ENCODE data around the gene PACS2.

Gene PACS2

DNA sequence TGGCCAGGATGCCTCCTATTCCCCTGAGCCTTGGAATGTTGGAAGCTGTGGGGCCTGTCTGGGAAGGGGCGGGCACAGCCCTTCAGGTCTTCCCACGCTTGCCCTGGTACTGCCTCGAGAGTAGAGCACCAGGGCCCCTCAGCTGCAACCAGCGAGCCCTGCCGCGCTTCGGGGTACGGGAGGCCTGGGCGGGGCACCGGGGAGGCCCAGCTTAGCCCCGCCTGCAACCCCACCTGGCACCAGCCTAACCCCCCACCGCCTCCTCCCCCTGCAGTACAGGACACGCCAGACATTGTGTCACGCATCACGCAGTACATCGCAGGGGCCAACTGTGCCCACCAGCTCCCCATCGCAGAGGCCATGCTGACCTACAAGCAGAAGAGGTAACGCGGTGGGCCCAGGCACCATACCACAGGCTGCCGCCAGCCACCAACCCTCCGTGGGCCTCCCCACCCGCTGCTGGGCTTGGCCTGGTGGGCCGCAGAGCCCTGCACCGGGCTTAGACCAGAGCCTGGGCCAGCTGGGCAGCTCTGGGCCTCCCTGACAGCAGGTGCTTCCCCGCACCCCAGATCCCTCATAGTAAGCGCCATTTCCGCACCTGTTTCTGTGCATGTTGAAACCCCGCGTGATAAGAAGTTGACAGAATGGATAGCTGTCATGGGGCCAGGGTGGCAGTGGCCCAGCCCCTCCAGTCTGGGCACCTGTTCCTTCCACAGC is 70.2 kb downstream of the PACS2 start:
- DNase-seq (ENCODE audit: low read depth, low spot score): no peak

DNA sequence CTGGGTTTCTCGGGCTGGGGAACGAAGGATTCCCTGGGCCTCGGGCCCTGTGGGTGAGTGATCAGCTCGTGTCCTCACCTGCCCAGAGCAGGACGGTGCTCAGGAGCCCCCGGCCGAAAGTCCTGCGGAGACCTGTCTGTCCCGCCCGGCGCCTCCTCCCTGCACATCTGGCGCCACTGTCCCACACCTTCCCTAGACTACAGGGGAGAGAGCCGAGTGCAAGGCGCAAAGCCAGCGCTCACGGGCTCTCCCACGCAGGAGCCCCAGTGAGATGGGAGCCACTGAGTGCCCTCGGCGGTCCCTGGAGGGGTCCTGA is 70.7 kb downstream of the PACS2 start:
- no peak for DNase-seq (ENCODE audit: low read depth, low spot score)

DNA sequence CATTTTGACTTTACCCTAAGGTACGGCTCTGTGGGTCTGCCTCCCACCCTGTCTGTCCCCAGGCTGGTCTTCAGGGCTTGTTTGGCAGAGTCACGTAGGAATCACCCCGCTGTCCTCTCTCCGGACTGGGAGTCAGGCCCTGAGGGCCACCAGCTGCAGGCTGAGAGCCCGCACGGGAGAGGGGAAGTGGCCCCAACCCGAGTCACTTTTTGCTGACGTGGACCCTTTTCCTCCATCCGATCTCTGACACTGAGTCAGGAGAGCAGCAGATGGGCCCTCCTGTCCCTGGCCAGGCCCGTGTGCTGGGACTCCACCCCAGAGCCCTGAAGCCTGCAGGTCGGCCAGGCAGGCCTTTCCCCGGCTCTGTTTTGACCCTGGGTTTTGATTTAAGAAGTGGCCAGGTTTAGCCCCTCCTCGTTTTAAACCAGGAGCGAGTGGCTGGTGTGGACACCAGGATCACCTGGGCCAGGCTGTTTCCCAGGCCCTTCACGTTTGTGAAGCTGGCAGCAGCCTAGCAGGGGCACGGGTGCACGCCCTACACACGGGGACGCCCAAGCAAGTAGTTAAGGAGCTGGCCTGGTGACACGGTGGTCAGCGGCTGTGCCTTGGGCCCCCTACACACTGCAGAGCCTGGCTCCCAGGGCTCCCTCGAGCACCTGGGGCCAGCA is 71.3 kb downstream of the PACS2 start:
- DNase-seq (ENCODE audit: low read depth, low spot score): no peak

DNA sequence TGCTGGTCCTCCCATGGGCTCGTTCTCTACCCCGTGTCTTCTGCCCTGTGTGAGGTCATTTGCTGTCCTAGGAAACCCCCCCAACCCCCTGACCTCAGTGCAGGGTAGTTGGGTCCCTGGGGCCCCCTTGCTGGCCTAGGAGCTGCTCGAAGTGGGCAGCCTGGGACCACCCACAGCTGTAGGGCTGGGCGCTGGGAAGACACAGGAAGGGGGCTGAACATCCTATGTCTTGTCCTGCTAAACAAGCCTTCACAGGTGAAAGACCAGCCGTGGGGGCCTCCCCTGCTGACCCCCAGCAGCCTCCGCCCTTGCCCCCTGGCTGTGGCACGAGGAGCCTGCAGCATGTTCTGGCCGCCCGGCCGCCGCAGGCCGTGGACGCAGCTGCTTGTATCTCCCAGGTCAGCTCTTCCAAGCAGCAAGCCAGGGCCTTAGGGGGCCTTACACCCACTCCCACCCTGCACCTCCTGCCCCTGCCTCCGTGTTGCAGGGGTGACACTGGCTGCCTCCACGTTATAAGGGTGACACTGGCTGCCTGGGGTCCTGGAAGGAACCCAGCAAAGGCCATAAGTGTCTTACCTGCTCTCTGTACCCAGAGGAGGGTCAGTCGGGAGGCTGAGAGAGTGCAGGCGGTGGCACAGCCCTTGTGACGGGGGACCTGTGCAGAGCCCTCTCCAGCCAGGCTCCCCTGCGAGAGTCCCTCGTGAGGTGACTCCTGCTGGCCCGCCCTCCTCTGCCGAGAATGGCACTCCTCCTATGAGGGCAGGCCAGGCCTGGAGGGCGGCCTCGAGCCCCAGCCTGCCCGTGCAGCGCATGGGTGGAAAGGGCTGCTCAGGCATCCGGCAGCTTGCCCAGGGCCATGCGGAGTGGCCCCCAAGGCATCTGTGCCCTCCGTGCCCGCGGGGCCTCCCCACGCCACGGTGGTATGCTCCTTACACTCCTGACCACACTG is 72.3 kb downstream of the PACS2 start:
- DNase-seq (ENCODE audit: low read depth, low spot score): no peak

DNA sequence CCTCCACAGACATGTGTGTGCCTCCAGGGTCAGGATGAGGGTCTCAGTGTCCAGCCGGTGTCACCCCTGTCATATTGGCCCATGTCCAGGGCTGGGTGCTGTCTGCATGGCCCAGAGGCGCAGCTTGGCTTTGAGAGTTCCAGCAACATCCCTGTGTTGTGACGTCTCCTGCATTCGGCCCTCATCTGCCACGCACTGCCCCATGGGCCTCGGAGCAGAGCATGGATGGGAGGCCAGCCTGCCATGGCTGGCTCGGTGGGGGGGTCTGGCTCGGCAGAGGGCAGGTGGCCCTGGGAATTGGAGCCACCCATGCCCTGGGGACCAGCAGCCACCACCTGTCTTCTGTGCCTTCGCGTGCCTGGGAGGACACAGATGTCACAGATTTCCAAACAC is 73.0 kb downstream of the PACS2 start:
- DNase-seq (ENCODE audit: low read depth, low spot score): no peak

DNA sequence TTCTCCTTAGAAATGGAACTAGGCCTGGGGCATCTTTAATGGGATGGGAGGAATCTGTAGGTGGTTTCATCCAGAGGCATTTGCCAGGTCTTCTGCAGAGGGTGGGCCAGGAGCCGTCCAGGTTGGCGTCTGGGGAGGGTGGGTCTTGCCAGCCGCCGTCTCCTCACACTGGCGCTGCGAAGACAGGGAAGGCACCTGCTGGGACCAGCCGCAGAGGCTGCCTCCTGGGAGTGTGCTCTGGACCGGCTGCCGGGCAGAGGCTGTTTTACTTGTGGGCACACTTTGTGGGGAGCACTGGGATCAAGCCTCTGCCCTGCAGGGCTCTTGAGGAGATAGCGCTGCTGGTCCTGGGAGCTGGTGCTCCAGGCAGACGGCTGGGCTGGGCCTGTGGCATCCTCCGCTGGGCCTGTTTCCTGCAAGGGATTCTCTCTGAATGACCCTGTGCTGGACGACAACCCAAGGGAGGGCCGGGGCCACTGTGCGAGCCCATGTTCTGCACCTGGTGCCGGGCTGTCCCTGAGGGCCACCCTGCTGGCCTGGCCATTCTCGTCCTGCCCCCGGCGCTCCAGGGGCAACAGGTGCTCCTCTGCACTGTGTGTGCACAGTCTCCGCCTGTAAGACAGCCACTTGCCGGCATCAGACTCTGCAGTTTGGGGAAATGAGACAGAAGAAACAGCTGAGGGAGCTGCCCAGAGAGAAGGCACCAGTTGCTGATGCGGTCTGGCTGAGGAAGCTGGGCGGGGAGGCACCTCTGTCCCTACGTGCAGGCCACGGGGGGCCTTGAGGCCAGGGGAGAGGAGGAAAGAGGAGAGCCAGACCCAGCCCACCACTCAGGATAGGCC is 73.8 kb downstream of the PACS2 start:
- no peak for DNase-seq (ENCODE audit: low read depth, low spot score)

DNA sequence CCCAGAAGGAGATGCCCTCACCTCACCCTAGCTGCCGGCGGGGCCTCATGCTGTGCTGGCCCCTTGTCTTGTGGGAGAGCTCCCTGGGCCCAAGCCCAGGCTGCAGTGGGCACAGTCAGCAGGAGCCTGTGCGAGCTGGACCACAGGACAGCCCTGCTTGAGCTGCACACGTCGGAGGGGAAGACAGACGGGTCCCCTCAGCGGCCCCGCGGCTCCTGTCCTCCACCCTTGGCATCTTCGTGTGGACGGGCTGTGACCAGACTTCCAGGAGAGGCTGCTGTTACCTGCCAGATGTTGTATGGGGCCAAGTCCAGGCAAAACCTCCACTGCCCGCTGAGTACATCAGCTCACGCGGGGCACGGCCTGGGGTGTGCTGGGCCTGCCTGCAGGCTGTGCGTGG is 74.4 kb downstream of the PACS2 start:
- no peak for DNase-seq (ENCODE audit: low read depth, low spot score)

DNA sequence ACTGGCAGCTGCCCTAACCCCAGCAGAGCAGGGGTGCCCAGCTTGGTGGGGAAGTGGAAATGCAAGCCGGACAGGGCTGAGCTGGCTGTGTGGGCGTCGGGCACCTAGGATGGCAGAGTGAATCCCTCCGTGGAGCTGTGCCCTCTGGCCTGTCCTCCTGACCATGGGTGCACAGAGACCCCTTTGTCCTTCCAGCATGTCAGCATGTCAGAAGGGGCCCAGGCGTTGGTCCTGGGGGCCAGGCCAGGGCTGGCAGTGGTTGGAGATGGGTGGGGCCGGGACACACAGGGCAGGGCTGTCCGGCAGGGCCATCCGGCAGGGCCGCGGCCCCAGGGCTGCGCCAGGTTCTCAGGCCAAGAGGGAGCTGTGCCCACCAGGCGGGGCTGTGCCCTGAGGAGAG is 75.0 kb downstream of the PACS2 start:
- DNase-seq (ENCODE audit: low read depth, low spot score): no peak

DNA sequence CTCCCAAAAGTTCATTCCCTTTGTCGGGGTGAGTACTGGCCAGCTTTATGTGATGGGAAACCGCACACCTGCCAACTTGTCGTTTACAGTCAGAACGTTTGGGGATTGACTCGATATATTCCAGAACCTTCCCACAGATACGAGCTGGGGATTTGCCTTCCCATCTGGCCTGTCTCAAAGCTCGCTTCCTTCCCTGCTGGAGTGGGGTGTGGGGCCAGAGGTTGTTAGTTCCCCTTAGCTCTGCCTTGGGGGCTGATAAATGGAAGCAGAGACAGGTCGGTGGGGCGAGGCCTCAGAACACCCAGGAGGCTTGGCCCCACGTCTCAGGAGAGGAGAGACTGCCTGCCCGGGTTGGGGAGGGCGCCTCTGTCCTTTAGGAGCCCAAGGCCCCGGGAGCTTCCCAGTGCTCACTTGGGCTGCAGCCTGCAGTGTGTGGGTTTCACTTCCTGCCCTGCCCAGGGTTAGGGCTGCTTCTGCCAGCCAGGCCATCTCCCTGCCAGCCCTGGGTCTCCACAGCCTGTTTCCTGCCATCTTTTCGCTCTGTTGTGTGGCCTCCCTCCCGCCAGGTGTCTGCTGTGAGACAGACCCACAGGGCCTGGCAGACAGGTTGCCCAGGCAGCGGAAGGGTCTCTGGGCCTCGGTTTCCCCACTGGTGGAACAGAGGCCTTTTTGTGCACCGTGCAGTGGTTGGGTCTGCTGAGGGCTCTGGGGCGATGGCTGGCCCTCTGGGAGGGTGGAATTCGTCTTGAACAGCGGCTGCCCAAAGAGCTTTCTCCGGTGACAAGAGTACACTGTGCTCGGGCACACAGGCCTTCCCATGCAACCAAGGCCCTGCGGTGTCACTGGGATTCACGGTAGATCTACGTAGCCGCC is 75.7 kb downstream of the PACS2 start:
- DNase-seq (ENCODE audit: low read depth, low spot score): no peak

DNA sequence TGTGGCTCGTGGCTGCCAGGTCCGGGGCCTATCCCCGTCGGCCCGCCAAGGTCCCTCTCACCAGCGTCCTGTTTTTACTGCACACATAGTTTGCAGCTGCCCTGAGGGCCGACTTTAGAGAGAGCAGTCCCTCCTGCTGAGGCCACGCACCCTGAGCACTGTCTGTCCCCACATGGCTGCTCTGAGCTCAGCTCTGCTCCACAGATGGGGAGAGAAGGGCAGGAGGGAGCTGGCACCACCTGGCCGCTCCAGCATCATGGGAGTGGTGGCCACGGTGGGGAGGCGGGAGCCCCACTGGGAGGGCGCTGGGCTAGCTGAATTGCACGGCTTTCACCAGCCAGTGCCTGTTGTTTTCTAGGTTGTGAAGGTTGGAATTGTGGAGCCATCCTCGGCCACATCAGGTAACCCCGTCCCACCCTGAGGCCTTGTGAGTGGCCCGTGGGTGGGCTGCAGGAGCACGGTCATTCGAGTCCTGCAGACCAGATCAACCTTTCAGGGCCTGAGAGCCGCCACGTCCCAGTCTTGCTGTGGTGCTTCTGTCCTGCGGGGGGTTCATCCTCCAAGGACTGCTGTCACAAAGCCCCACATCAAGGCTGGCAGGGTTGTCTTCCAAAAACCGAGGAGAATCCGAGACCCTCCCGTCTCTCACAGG is 76.4 kb downstream of the PACS2 start:
- DNase-seq (ENCODE audit: low read depth, low spot score): no peak

DNA sequence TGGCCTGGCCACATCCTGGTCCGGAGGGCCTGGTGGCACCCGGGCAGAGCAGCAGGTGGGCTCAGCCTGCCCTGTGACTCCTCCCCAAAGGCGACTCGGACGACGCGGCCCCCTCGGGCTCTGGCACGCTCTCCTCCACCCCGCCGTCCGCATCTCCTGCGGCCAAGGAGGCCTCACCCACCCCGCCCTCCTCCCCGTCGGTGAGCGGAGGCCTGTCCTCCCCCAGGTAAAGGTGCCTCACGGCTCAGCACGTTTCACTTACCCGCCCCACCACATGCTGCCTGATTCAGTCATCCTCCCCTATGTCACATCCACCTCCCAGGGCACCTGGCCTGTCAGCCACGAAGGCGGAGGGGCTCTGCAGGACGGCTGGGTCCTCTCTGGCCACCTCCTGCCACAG is 77.0 kb downstream of the PACS2 start:
- no peak for DNase-seq (ENCODE audit: low read depth, low spot score)

DNA sequence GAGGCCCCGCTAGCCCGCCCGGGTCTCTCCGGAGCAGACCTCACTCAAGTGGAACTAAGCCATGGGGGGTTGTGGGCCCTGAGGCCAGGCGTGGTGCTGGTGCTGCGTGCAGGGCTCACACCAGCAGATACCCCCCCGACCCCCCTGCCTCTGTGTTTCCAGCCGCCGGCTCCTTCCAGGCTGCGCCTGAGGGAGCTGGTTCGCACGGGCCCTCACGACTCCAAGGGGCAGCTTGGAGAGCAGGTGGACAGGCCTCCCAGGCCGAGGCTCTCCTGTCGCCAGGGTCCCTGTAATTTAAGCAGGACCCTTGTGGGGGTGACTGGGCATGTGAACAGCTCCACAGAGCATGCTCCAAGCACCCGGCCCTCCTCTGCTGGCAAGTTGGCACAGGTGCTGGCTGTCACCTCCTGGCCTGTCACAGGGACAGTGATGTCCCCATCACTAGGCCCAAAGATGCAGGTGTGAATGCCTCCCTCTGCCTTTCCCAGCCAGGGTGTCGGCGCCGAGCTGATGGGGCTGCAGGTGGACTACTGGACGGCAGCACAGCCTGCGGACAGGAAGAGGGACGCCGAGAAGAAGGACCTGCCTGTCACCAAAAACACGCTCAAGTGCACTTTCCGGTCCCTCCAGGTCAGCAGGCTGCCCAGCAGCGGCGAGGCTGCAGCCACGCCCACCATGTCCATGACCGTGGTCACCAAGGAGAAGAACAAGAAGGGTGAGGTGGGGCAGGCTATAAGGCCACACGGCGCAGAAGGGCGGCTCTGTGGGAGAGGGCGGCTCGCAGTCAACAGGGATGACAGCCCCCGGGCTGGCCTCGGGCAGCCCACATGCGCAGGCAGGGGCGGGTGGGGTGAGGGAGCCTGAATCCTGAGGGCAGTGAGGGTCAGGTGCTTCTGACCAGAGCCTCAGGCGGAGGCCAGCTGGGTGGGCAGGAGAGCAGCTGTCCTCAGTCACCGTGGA is 77.9 kb downstream of the PACS2 start:
- no peak for DNase-seq (ENCODE audit: low read depth, low spot score)

DNA sequence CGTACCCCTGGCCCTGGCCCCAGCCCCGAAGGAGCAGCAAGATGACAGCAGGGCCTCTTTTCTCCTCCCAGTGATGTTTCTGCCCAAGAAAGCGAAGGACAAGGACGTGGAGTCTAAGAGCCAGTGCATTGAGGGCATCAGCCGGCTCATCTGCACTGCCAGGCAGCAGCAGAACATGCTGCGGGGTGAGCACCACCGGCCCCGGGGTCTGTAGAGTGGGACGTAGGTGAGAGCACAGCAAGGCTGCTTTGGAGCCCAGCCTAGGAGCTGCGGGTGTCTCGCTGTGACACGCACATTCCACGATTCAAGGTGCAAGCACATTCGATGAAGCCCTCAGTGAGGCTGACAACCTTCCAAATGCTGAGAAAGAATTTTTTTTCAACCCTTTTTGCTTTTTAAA is 78.6 kb downstream of the PACS2 start:
- DNase-seq (ENCODE audit: low read depth, low spot score): no peak

DNA sequence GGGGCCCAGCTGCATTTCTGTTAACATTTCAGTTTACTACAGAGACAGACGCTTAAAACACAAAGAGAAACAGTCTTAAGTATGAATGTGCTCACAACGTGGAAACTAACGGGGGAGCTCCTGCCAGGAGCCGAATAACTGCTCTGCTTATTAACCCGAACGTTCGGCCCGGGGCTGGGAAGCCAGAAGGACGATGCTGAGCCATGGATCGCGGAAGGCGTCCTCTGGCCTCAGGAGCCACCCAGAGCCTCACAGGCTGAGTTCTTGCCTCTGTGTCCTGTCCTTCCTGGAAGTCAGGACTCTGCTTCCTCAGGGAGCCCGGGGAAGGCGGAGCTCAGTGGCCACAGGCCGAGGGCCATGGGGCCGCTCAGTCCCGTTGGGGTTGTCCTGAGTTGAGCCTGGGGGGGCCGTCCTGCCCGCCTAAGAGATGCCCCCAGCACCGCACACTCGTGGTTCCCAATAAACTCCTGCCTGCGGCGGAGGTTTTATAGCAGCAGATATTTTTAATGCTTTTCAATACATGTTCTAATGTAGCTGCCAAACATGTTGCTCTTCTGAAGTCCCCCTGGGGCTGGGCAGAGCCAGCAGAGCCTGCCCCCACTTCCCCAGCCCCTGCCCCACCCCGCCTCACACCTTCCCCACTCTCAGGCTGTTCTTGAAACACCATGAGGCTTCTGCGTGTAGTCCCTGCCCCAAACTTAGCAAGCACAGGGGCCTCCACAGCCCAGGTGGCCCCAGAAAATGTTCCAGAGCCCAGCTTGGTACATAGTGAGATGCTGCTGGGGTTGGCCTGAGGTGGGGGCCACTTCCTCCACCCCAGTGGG is 80.4 kb downstream of the PACS2 start:
- no peak for DNase-seq (ENCODE audit: low read depth, low spot score)

DNA sequence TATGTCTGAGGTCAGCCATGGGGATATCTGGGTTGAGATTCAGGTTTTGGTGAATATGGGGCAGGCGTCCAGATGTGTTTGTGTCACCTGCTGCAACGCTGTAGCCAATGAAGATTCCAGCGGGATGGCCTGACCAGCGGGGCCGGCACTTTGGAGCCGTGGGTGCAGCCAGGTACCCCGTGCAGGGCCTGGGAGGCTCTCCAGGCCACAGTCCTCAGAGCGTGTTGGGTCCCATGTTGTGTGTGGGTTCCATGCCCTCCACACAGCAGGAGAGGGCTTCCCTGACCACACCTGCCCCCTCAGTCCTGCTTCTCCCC is 80.9 kb downstream of the PACS2 start:
- DNase-seq (ENCODE audit: low read depth, low spot score): no peak

DNA sequence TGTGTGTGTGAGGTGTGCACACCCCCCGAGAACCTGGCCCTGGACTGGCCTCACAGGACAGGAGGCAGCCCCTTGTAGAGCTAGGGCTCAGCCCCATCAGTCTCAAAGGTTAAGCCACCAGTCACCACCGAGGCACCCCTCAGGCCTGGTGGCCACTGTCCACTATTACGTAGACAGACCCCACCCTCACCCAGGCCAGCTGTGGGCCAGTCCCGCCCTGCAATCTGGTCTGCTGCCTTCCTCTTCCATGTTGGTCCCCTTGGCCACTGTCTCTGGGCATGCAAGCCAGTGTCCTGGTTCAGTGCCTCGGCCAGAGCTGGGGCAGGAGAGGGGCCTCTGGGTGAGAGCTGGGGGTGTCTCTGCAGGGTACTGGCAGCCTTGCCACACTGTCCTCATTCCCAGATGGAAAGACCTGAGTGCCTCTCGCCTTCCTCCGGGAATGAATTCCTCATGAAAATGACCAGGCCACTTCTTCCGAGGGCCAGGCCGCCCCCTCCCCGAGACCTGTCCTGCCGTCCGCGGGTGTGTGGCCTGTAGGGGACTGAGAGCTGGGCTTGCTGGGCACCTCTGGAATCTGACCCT is 82.9 kb downstream of the PACS2 start:
- no peak for DNase-seq (ENCODE audit: low read depth, low spot score)

DNA sequence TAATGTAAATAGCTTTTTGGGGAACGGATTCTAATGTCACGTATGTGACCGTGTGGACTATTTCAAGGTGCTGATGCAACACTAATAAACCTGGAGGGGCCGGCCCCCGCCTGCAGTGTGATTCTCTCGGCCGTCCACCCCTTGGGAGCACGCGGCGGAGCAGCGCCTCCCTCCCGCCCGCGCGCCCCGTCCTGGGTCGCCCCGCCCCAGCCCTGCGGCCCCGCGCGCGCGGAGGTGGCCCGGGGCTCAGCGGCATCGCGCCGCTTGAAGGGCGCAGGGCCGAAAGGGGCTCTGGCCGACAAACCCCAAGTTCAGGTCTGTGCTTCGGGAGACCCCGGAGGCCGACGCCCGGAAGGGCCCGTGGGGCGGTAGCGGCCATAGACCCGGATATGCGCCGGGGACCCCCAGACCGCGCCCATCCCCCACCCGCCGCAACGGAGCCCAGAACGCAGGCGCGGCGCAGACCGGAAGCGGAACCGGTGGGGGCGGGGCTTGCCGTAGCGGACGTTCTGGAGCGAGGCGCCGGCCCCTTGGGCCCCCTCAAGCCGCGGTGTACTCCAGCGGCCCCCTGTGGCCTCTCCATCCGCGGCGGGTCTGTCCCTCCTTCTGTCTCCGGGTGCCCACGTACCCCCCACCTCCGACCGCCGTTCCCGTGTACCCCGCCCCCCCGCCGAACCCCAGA is 83.6 kb downstream of the PACS2 start, which contains the start of gene TEX22:
Gene TEX22, plus strand, starts transcription at position 495 of the 682 bp plus-strand sequence. CDS start 803 bp downstream, outside the sequence.
- peak; percentile 93 for DNase-seq (ENCODE audit: low read depth, low spot score)
